ENCODE data around the gene TUBB6. TPM values are rescaled to one million over a fixed set of nuclear protein-coding genes. Genes with fewer than 3 reads are reported as not detected.

The TUBB6 gene
- polyA plus RNA-seq, 4 donors, result 11.9 to 56.4 (median 29.5) TPM

- Histone ChIP-seq H3K27ac (ENCODE audit: low read depth in 1 of 3, low read length in 2 of 3) (no peak overlapping the region), H3K9me3 (ENCODE audit: control insufficient read depth in 2 of 2, insufficient read depth in 1 of 2, low read depth in 1 of 2, low read length in 1 of 2) (no peaks in the 10 kb centered on the region), H3K27me3 (ENCODE audit: control insufficient read depth in 3 of 3, insufficient read depth in 3 of 3, low read length in 3 of 3) (no peaks in the 10 kb centered on the region), H3K4me3 (ENCODE audit: low read depth in 1 of 3, low read length in 3 of 3) (no peak overlapping the region), H3K36me3 (ENCODE audit: control insufficient read depth in 3 of 3, insufficient read depth in 2 of 3, low read depth in 1 of 3, low read length in 3 of 3) (peaks cover 4 to 60% (median 21%) of the 10 kb centered on the region in 3 donors), H3K4me1 (ENCODE audit: control insufficient read depth in 3 of 3, insufficient read depth in 2 of 3, low read depth in 1 of 3, low read length in 2 of 3) (no peaks in the 10 kb centered on the region)
- no peak for FAIRE-seq
- DNase-seq, result no peak
- 86 to 91% (median 86%) methylated on average over 10 of the region's 10 CpGs for WGBS, 3 donors
Observed at GRCh38 chr18:12333506-12334290, 25.7 kb downstream of the TUBB6 start.

GRCh38 chr18:12334366-12334808, 26.3 kb downstream of the TUBB6 start:
- Histone ChIP-seq H3K27ac (ENCODE audit: low read depth in 1 of 3, low read length in 2 of 3) (no peak overlapping the region), H3K27me3 (ENCODE audit: control insufficient read depth in 3 of 3, insufficient read depth in 3 of 3, low read length in 3 of 3) (no peaks in the 10 kb centered on the region), H3K36me3 (ENCODE audit: control insufficient read depth in 3 of 3, insufficient read depth in 2 of 3, low read depth in 1 of 3, low read length in 3 of 3) (peaks cover 1 to 62% (median 20%) of the 10 kb centered on the region in 3 donors), H3K4me1 (ENCODE audit: control insufficient read depth in 3 of 3, insufficient read depth in 2 of 3, low read depth in 1 of 3, low read length in 2 of 3) (no peaks in the 10 kb centered on the region), H3K4me3 (ENCODE audit: low read depth in 1 of 3, low read length in 3 of 3) (no peak overlapping the region), H3K9me3 (ENCODE audit: control insufficient read depth in 2 of 2, insufficient read depth in 1 of 2, low read depth in 1 of 2, low read length in 1 of 2) (no peaks in the 10 kb centered on the region)
- WGBS, 3 donors, result 64 to 77% (median 72%) methylated on average over 2 of the region's 2 CpGs
- no peak for FAIRE-seq
- no peak for DNase-seq

GRCh38 chr18:12334863-12335262, 26.8 kb downstream of the TUBB6 start:
- H3K27me3 ChIP-seq (ENCODE audit: control insufficient read depth in 3 of 3, insufficient read depth in 3 of 3, low read length in 3 of 3), result no peaks in the 10 kb centered on the region
- H3K36me3 ChIP-seq (ENCODE audit: control insufficient read depth in 3 of 3, insufficient read depth in 2 of 3, low read depth in 1 of 3, low read length in 3 of 3), result peaks cover 0 to 63% (median 20%) of the 10 kb centered on the region in 3 donors
- DNase-seq (no peak), FAIRE-seq (no peak)
- H3K9me3 ChIP-seq (ENCODE audit: control insufficient read depth in 2 of 2, insufficient read depth in 1 of 2, low read depth in 1 of 2, low read length in 1 of 2), result no peaks in the 10 kb centered on the region
- no peak overlapping the region for H3K4me3 ChIP-seq (ENCODE audit: low read depth in 1 of 3, low read length in 3 of 3)
- WGBS, 3 donors, result 58 to 91% (median 81%) methylated on average over 2 of the region's 2 CpGs
- H3K27ac ChIP-seq (ENCODE audit: low read depth in 1 of 3, low read length in 2 of 3), result no peak overlapping the region
- H3K4me1 ChIP-seq (ENCODE audit: control insufficient read depth in 3 of 3, insufficient read depth in 2 of 3, low read depth in 1 of 3, low read length in 2 of 3), result no peaks in the 10 kb centered on the region

DNA sequence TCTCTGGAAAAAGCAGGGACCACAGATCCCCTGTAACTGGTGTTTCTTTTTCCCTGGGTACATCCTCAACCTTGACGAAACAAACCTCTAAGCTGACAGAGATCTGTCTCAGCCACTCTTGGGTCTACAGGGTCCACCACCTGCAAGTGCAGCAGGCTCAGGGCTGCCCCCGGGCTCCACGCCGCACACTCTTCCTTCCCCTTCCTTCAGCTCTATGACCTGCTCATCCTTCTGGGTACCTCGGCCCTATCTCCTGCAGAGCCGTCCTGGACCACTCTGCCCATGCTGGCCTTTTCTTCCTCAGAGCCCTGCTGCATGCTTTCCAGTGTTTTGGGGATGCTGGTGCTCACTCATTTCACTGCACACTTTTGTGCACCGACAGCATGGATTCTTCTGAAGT, 27.5 kb downstream of the TUBB6 start:
- H3K9me3 ChIP-seq (ENCODE audit: control insufficient read depth in 2 of 2, insufficient read depth in 1 of 2, low read depth in 1 of 2, low read length in 1 of 2), result no peaks in the 10 kb centered on the region
- H3K36me3 ChIP-seq (ENCODE audit: control insufficient read depth in 3 of 3, insufficient read depth in 2 of 3, low read depth in 1 of 3, low read length in 3 of 3), result peaks cover 0 to 60% (median 20%) of the 10 kb centered on the region in 3 donors
- FAIRE-seq (no peak), DNase-seq (no peak)
- no peaks in the 10 kb centered on the region for H3K4me1 ChIP-seq (ENCODE audit: control insufficient read depth in 3 of 3, insufficient read depth in 2 of 3, low read depth in 1 of 3, low read length in 2 of 3)
- H3K27ac ChIP-seq (ENCODE audit: low read depth in 1 of 3, low read length in 2 of 3), result no peak overlapping the region
- 82 to 95% (median 95%) methylated on average over 7 of the region's 7 CpGs for WGBS, 3 donors
- no peak overlapping the region for H3K4me3 ChIP-seq (ENCODE audit: low read depth in 1 of 3, low read length in 3 of 3)
- H3K27me3 ChIP-seq (ENCODE audit: control insufficient read depth in 3 of 3, insufficient read depth in 3 of 3, low read length in 3 of 3), result no peaks in the 10 kb centered on the region

DNA sequence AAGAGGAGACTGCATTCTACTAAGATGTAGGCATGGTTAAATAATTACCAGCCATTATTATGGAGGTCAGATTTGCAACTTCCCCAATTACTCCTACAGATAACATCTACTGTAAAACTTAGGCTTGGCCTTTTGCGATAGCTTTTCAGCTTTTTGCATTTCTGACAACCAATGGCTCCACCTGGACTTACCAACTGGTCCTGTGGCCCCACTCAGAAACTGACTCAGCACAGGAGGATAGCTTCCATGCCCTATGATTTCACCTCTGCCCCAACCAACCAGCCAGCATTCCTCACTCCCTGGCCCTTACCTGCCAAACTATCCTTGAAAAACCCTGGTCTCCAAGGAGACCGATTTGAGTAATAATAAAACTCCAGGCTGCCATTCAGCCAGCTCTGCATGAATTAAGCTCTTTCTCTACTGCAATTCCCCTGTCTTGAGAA, 28.2 kb downstream of the TUBB6 start:
- Histone ChIP-seq H3K4me3 (ENCODE audit: low read depth in 1 of 3, low read length in 3 of 3) (no peak overlapping the region), H3K27me3 (ENCODE audit: control insufficient read depth in 3 of 3, insufficient read depth in 3 of 3, low read length in 3 of 3) (no peaks in the 10 kb centered on the region), H3K9me3 (ENCODE audit: control insufficient read depth in 2 of 2, insufficient read depth in 1 of 2, low read depth in 1 of 2, low read length in 1 of 2) (no peaks in the 10 kb centered on the region), H3K27ac (ENCODE audit: low read depth in 1 of 3, low read length in 2 of 3) (no peak overlapping the region), H3K4me1 (ENCODE audit: control insufficient read depth in 3 of 3, insufficient read depth in 2 of 3, low read depth in 1 of 3, low read length in 2 of 3) (no peaks in the 10 kb centered on the region), H3K36me3 (ENCODE audit: control insufficient read depth in 3 of 3, insufficient read depth in 2 of 3, low read depth in 1 of 3, low read length in 3 of 3) (peaks cover 0 to 61% (median 20%) of the 10 kb centered on the region in 3 donors)
- WGBS, 3 donors, result 30 to 65% (median 52%) methylated on average over 2 of the region's 2 CpGs
- FAIRE-seq, result no peak
- peak in 1 of 2 donors; percentile 67 for DNase-seq

GRCh38 chr18:12336887-12337286, 28.8 kb downstream of the TUBB6 start:
- Histone ChIP-seq H3K4me3 (ENCODE audit: low read depth in 1 of 3, low read length in 3 of 3) (no peak overlapping the region), H3K27ac (ENCODE audit: low read depth in 1 of 3, low read length in 2 of 3) (no peak overlapping the region), H3K9me3 (ENCODE audit: control insufficient read depth in 2 of 2, insufficient read depth in 1 of 2, low read depth in 1 of 2, low read length in 1 of 2) (no peaks in the 10 kb centered on the region), H3K36me3 (ENCODE audit: control insufficient read depth in 3 of 3, insufficient read depth in 2 of 3, low read depth in 1 of 3, low read length in 3 of 3) (peaks cover 0 to 62% (median 22%) of the 10 kb centered on the region in 3 donors), H3K4me1 (ENCODE audit: control insufficient read depth in 3 of 3, insufficient read depth in 2 of 3, low read depth in 1 of 3, low read length in 2 of 3) (no peaks in the 10 kb centered on the region), H3K27me3 (ENCODE audit: control insufficient read depth in 3 of 3, insufficient read depth in 3 of 3, low read length in 3 of 3) (no peaks in the 10 kb centered on the region)
- WGBS, 3 donors, result 56 to 60% (median 59%) methylated on average over 6 of the region's 6 CpGs
- FAIRE-seq, result no peak
- DNase-seq, result peak in 1 of 2 donors; percentile 52

GRCh38 chr18:12338382-12338781, 30.3 kb downstream of the TUBB6 start:
- H3K36me3 ChIP-seq (ENCODE audit: control insufficient read depth in 3 of 3, insufficient read depth in 2 of 3, low read depth in 1 of 3, low read length in 3 of 3), result peaks cover 2 to 64% (median 30%) of the 10 kb centered on the region in 3 donors
- H3K27ac ChIP-seq (ENCODE audit: low read depth in 1 of 3, low read length in 2 of 3), result no peak overlapping the region
- DNase-seq, result no peak
- 91 to 94% (median 92%) methylated on average over 2 of the region's 2 CpGs for WGBS, 3 donors
- FAIRE-seq, result no peak
- no peak overlapping the region for H3K4me3 ChIP-seq (ENCODE audit: low read depth in 1 of 3, low read length in 3 of 3)
- H3K9me3 ChIP-seq (ENCODE audit: control insufficient read depth in 2 of 2, insufficient read depth in 1 of 2, low read depth in 1 of 2, low read length in 1 of 2), result no peaks in the 10 kb centered on the region
- no peaks in the 10 kb centered on the region for H3K4me1 ChIP-seq (ENCODE audit: control insufficient read depth in 3 of 3, insufficient read depth in 2 of 3, low read depth in 1 of 3, low read length in 2 of 3)
- H3K27me3 ChIP-seq (ENCODE audit: control insufficient read depth in 3 of 3, insufficient read depth in 3 of 3, low read length in 3 of 3), result no peaks in the 10 kb centered on the region

DNA sequence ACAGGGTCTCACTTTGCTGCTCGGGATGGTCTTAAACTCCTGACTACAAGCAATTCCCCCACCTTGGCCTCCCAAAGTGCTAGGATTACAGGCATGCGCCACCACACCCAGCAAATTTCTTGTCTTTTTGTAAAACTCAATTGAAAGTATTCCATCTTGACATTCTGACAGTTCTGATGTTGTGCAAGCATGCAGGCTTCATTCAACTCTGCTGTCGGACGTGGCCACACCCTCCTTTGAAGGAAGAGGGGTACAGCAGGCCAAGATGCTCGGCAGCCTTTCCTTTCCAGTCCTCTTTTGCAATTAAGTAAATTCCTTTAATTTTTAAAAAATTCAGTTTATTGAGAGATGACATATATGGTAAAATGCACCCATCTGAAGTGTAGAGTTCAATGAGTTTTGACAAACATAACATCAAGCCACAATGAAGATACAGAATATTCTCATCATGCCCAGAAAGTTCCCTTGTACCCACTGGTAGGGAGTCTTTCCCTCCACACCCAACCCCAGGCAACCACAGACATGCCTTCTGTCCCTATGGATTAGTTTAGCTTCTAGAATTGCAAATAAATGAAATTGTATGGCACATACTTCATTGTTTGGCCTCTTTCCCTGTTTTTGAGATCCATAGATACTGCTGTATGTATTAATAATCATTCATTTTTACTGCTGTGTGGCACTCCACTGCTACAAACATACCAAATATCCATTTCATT, 33.1 kb downstream of the TUBB6 start:
- Histone ChIP-seq H3K4me1 (ENCODE audit: control insufficient read depth in 3 of 3, insufficient read depth in 2 of 3, low read depth in 1 of 3, low read length in 2 of 3) (no peaks in the 10 kb centered on the region), H3K4me3 (ENCODE audit: low read depth in 1 of 3, low read length in 3 of 3) (no peak overlapping the region), H3K27me3 (ENCODE audit: control insufficient read depth in 3 of 3, insufficient read depth in 3 of 3, low read length in 3 of 3) (no peaks in the 10 kb centered on the region), H3K36me3 (ENCODE audit: control insufficient read depth in 3 of 3, insufficient read depth in 2 of 3, low read depth in 1 of 3, low read length in 3 of 3) (peaks cover 10 to 69% (median 36%) of the 10 kb centered on the region in 3 donors), H3K9me3 (ENCODE audit: control insufficient read depth in 2 of 2, insufficient read depth in 1 of 2, low read depth in 1 of 2, low read length in 1 of 2) (no peaks in the 10 kb centered on the region), H3K27ac (ENCODE audit: low read depth in 1 of 3, low read length in 2 of 3) (no peak overlapping the region)
- WGBS, 3 donors, result 90 to 95% (median 90%) methylated on average over 5 of the region's 5 CpGs
- no peak for FAIRE-seq
- DNase-seq, result no peak
